AG08396 (cell line): Measurements from ENCODE around the gene ZBTB46.
"Not testable (repeated sequence)": the region's sequence is repeated elsewhere in the genome, so short reads cannot be mapped to it uniquely, and the experiment has no call there.

ENCODE experiments used
- DNase-seq: peaks from one replicate; pipeline ENCODE4 v3.0.0; 2012; ENCODE audit warnings: low spot score, mixed read lengths

Gene ZBTB46

DNA sequence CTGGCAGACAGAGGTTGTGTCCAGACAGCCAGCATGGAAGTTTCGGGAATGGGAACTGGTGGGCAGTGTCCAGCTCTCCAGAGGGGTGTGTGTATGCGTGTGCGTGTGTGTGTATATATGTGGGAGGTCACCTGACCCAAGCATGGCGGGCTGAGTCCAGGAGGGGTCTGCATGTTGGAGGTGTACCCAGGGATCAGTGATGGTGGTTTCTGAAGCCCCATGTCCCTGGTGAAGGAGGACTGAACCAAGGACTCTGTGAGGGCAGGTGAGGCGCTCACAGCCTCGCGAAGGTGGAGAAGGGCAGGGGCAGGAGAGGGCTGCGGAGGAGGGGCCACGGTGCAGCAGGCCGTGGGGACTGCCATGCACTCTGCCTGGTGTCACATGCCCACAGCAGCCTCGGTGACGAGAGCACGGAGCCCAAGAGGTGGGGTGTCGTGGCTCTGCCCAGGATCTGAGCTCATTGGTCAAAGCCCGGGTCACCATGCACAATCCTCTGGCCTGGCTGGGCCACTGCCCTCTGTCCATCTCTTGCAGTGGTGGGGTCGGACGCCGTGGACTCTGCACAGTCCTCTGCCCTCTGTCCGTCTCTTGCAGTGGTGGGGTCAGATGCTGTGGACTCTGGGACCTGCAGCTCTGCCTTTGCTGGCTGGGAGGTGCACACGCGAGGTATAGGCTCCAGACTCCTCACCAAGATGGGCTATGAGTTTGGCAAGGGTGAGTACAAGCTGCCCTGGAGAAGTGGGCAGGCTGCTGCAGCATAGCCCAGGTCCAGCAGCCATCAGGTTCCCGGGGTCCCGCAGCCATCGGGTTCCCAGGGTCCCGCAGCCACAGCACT, 96.7 kb downstream of the ZBTB46 start:
- DNase-seq, result no peak

DNA sequence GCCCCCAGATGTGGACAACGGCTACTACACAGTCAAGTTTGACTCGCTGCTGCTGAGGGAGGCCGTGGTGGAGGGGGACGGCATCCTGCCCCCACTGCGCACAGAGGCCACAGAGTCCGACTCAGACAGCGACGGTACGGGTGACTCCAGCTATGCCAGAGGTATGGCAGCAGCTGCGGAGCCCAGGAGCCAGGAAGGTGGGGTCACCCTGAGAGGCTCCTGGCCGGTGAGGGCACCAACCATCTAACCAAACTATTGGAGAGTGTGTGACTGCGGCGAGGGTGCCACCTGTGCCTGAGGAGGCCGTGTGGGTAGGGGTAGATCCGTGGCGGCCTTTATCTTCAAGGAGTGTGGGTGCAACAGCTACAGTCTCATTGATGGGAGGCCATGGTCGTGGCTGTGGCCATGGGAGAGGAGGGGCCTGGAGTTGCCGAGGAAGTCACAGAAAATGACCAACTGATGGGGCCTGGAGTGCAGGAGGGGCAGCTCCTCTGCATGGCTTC, 97.4 kb downstream of the ZBTB46 start:
- DNase-seq, result no peak

DNA sequence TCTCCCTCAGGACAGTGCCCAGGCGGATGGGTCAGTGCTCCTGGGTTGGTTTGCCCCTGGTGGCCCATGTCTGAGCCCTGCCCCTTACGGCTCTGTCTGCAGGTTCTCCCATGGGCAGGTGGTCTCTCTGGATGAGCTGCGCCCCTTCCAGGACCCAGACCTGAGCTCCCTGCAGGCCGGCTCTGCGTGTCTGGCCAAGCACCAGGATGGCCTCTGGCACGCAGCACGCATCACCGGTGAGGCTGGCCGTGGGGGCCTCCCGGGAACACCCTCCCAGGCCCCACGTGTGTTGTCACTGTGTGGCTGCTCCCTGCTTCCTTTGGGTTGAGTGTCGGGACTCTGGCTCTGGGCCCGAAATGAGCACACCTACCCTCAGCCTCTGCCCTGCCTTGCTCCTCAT, 97.9 kb downstream of the ZBTB46 start:
- DNase-seq, result no peak

GRCh38 chr20:63732118-63733095, 98.7 kb downstream of the ZBTB46 start:
- DNase-seq, result no peak

- DNase-seq, result no peak
These were observed 99.7 kb downstream of the ZBTB46 start for GRCh38 chr20:63731410-63731809.

DNA sequence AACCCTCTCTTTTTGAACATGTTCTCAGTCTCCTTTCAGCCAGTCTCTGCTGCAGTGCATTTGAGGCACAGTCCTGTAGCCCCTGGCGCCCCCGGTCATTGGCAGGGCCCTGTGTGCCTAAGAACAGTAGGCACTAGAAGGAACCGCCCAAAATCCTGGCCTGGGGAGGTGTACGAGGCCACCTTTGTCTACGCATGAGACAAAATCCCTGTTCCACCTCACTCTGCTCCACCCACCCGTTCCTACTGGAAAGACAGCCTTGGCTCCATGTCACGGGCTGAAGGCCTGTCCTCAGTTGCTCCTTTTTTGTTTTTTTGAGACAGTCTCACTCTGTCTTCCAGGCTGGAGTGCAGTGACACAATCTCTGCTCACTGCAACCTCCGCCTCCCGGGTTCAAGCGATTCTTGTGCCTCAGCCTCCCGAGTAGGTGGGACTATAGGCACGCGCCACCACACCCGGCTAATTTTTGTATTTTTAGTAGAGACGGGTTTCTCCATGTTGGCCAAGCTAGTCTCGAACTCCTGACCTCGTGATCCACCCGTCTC, 100.8 kb downstream of the ZBTB46 start:
- not testable (repeated sequence) for DNase-seq

DNA sequence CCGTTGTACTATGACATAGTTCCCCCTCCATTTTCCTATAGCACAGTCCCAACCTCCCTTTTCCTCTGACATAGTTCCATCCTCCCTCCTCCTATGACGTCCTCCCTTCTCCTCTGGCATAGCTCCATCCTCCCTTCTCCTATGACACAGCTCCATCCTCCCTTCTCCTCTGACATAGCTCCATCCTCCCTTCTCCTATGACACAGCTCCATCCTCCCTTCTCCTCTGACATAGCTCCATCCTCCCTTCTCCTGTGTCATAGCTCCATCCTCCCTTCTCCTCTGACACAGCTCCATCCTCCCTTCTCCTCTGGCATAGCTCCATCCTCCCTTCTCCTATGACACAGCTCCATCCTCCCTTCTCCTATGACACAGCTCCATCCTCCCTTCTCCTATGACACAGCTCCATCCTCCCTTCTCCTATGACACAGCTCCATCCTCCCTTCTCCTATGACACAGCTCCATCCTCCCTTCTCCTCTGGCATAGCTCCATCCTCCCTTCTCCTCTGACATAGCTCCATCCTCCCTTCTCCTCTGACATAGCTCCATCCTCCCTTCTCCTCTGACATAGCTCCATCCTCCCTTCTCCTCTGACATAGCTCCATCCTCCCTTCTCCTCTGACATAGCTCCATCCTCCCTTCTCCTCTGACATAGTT, 108.0 kb downstream of the ZBTB46 start:
- not testable (repeated sequence) for DNase-seq

GRCh38 chr20:63718996-63719395, 112.1 kb downstream of the ZBTB46 start:
- no peak for DNase-seq

DNA sequence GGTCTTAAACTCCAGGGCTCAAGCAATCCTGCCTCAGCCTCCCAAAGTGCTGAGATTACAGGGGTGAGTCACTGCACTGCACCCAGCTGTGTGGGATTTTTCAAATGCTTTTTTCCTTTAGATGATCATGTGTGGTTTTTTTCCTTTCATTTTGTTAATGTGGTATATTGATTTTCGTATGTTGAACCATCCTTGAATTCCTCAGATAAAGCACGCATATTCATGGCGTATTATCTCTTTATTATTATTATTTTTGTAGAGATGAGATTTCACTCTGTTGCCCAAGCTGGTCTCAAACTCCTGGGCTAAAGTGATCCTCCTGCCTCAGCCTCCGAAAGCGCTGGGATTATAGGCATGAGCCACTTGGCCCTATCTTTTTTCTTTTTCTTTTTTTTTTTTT, 116.2 kb downstream of the ZBTB46 start:
- DNase-seq, result no peak

DNA sequence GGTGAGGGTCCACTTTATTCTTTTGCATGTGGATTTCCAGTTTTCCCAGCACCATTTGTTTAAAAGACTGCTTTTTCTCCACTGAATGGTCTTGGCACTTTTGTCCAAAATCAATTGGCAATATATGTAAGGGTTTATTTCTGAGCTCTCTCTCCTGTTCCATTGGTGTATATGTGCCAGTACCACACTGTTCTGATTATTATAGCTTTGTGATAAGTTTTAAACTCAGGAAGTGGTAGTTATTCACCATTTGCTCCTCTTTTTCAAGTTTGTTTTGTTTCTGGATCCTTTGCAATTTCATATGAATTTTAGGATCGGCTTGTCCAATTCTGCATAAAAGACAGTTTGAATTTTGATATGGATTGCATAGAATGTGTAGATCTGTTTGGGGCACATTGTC, 118.9 kb downstream of the ZBTB46 start:
- no peak for DNase-seq

DNA sequence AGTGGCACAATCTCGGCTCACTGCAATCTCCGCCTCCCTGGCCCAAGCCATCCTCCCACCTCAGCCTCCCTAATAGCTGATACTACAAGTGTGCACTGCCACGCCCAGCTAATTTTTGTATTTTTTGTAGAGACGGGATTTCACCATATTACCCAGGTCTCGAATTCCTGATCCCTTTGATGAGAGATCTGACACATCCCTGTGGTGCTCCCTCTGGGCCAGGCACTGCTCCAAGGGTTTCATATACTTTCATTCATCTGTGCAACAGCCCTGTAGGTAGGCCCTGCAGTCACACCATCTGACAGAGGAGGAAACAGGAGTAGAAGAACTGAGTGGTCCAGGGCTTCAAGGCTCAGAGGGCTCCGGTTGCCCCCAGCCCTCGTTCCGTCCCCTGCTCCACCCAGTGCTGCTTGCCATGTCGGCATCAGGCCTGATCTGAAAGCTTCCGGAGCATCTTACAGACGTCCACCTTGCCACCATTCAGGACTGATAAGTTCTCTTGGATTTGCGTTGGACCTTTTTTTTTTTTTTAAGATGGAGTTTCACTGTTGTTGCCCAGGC, 119.9 kb downstream of the ZBTB46 start:
- DNase-seq, result no peak

GRCh38 chr20:63709149-63709527, 121.9 kb downstream of the ZBTB46 start:
- no peak for DNase-seq

GRCh38 chr20:63708301-63709148, 122.5 kb downstream of the ZBTB46 start:
- peak; percentile 24 for DNase-seq

GRCh38 chr20:63707558-63708300, 123.3 kb downstream of the ZBTB46 start, which contains the start of the genes ARFRP1 and ZGPAT:
TSS of gene ARFRP1 (minus strand) at chr20:63707976. CDS start at chr20:63707091, 885 bp downstream.
TSS of gene ZGPAT (plus strand) at chr20:63708039. CDS start at chr20:63708581, 542 bp downstream.
- peak; percentile 94 for DNase-seq

DNA sequence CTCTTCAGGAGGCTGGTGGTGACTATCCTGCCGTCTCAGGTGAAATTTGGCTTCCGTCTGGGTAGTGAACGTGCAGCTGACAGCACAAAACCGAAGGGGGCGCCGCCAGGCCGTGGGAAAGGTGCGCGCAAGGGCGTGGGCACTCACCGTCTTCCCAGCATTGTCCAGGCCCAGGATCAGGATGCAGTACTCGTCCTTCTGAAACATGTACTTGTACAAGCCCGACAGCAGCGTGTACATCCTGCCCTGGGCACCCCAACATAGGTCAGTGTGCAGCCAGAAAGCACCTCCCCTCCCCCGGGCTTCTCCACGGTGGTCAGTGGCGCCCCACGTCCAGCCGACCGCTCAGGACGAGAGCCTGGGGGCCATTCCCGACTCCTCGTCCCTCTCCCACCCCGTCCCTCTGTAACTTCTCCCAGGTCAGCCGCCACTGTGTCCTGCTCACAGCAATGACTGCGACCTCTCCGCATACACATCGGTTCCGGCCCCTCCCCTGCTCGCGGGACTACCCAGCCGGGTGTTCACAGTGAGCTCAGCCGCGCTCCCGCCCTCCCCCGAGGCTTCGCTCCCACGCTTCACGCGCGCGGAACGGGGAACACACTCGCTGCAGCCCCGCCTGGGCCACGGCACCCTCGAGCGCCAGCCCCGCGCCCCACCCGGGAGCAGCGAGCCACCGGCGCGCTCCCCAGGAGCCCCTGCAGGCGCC, 124.1 kb downstream of the ZBTB46 start:
- DNase-seq, result peak; percentile 77

- DNase-seq, result no peak
These were observed 124.9 kb downstream of the ZBTB46 start for GRCh38 chr20:63706027-63706695.

- no peak for DNase-seq
These were observed 125.6 kb downstream of the ZBTB46 start for GRCh38 chr20:63705232-63706026.

DNA sequence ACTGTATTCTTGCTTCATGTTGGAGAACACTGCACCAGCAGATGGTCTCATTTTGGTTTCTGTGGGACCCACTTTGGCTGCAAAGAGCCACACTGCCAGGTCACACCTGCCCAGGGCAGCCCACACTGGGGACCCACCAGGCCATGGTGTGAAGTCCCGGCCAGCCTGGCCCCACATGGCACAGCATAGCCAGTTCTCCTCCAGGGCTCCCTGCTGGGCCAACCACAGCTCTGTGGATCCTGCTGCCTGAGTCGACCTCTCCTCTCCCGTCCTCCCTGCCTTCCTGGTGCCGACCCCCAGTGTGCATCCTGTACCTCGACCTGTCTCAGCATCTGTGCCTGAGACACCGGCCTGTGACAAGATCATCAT, 126.3 kb downstream of the ZBTB46 start:
- no peak for DNase-seq
